ENCODE data around the gene SFXN3.

DNA sequence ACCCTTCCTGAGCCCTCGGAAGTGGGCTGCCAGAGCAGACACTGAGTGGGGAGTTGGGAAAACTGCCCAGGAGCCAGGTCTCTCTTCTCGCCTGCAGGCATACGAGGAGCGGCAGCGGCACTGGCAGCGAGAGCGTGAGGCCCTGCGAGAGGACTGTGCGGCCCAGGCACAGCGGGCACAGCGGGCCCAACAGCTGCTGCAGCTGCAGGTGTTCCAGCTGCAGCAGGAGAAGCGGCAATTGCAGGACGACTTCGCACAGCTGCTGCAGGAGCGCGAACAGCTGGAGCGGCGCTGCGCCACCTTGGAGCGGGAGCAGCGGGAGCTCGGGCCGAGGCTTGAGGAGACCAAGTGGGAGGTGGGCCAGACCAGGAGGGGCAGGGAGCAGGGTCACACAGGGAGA, 25.7 kb upstream of the SFXN3 start:
- TF ChIP-seq, protein P1, sequence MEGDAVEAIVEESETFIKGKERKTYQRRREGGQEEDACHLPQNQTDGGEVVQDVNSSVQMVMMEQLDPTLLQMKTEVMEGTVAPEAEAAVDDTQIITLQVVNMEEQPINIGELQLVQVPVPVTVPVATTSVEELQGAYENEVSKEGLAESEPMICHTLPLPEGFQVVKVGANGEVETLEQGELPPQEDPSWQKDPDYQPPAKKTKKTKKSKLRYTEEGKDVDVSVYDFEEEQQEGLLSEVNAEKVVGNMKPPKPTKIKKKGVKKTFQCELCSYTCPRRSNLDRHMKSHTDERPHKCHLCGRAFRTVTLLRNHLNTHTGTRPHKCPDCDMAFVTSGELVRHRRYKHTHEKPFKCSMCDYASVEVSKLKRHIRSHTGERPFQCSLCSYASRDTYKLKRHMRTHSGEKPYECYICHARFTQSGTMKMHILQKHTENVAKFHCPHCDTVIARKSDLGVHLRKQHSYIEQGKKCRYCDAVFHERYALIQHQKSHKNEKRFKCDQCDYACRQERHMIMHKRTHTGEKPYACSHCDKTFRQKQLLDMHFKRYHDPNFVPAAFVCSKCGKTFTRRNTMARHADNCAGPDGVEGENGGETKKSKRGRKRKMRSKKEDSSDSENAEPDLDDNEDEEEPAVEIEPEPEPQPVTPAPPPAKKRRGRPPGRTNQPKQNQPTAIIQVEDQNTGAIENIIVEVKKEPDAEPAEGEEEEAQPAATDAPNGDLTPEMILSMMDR (IDR thresholded peaks at IDR 0.05; ENCODE audit: insufficient read depth, low read length, poor library complexity, severe bottlenecking), result no peak
- TF ChIP-seq EZH2phosphoT487 (conservative IDR thresholded peaks at IDR 0.05; ENCODE audit: low read length), result no peak
